CD14-positive monocyte (primary cell): Measurements from ENCODE around the gene ALG3. TPM values are rescaled to one million over a fixed set of nuclear protein-coding genes. Genes with fewer than 3 reads are reported as not detected.
A peak's percentile ranks its signal among the peaks of the same experiment; 100 is the strongest.

ENCODE experiments used
- DNase-seq, 3 donors: peaks; one replicate each; pipeline ENCODE4 v3.0.0-alpha.2; 2011 to 2022
- H2AFZ ChIP-seq: 2 replicates; pipeline ENCODE4 v1.6.0; 2012; ENCODE audit warnings: mild to moderate bottlenecking, low read depth, low read length, inconsistent platforms; ENCODE audit not compliant: insufficient read depth, poor library complexity, severe bottlenecking
- H3K27ac ChIP-seq, 2 donors: 1 replicate in 1 of 2; 2 replicates in 1 of 2; pipeline ENCODE4 v1.5.1; 2012 to 2013; ENCODE audit warnings: low read length in 2 of 2, control low read depth in 1 of 2, inconsistent platforms in 1 of 2, low read depth in 1 of 2, mild to moderate bottlenecking in 1 of 2
- H3K27me3 ChIP-seq, 2 donors: one replicate each; pipeline versions ENCODE4 v1.6.0 to v1.6.1; 2011 to 2013; ENCODE audit warnings: low read length in 2 of 2; ENCODE audit not compliant: control insufficient read depth in 2 of 2, insufficient read depth in 2 of 2
- H3K36me3 ChIP-seq, 2 donors: replicated peaks in 1 of 2; 1 replicate in 1 of 2; 2 replicates in 1 of 2; pipeline versions ENCODE4 v1.5.1 to v1.6.1; 2012 to 2013; ENCODE audit warnings: low read length in 2 of 2, control low read depth in 1 of 2, inconsistent platforms in 1 of 2, mild to moderate bottlenecking in 1 of 2; ENCODE audit not compliant: insufficient read depth in 2 of 2, control insufficient read depth in 1 of 2
- H3K4me1 ChIP-seq, 2 donors: 1 replicate in 1 of 2; 2 replicates in 1 of 2; pipeline versions ENCODE4 v1.5.1 to v1.6.1; 2012 to 2013; ENCODE audit warnings: low read length in 2 of 2, control low read depth in 1 of 2, inconsistent platforms in 1 of 2, mild to moderate bottlenecking in 1 of 2, moderate library complexity in 1 of 2; ENCODE audit not compliant: insufficient read depth in 2 of 2, control insufficient read depth in 1 of 2
- H3K4me2 ChIP-seq: replicated peaks from 2 replicates; pipeline ENCODE3; 2012; ENCODE audit warnings: low read length, moderate library complexity, mild to moderate bottlenecking; ENCODE audit not compliant: poor library complexity, severe bottlenecking; ENCODE audit errors: extremely low read depth
- H3K4me3 ChIP-seq, 3 experiments: fragments of 200-600 bp in 1 of 3; sonication (generic) in 1 of 3; replicated peaks in 1 of 3; 1 replicate in 2 of 3; 2 replicates in 1 of 3; pipeline ENCODE4 v1.5.1; 2011 to 2013; ENCODE audit warnings: low read length in 3 of 3, mild to moderate bottlenecking in 3 of 3, control low read depth in 2 of 3, low read depth in 2 of 3, inconsistent platforms in 1 of 3, moderate library complexity in 1 of 3
- H3K79me2 ChIP-seq: 2 replicates; pipeline ENCODE4 v1.6.0; 2012; ENCODE audit warnings: mild to moderate bottlenecking, control low read depth, inconsistent platforms, low read length, moderate library complexity; ENCODE audit not compliant: insufficient read depth
- H3K9ac ChIP-seq: 2 replicates; pipeline ENCODE4 v1.6.0; 2017; ENCODE audit warnings: low read length, mild to moderate bottlenecking; ENCODE audit not compliant: insufficient read depth, poor library complexity, severe bottlenecking
- H3K9me3 ChIP-seq, 2 donors: replicated peaks in 1 of 2; 1 replicate in 1 of 2; 2 replicates in 1 of 2; pipeline versions ENCODE4 v1.5.1 to v1.6.1; 2012 to 2013; ENCODE audit warnings: low read length in 2 of 2, control low read depth in 1 of 2; ENCODE audit not compliant: control insufficient read depth in 1 of 2, insufficient read depth in 1 of 2
- H4K20me1 ChIP-seq: 2 replicates; pipeline ENCODE4 v1.6.0; 2012; ENCODE audit warnings: mild to moderate bottlenecking, low read length, control low read depth, moderate library complexity; ENCODE audit not compliant: insufficient read depth
- H3K27ac Mint-ChIP-seq, 7 donors: one replicate each; pipeline ENCODE4 v1.8.0; 2020; ENCODE audit warnings: mild to moderate bottlenecking in 7 of 7, mixed read lengths in 7 of 7, moderate library complexity in 6 of 7, inconsistent platforms in 2 of 7
- H3K27me3 Mint-ChIP-seq, 3 donors: one replicate each; pipeline ENCODE4 v1.8.0; 2021 to 2022; ENCODE audit warnings: low read depth in 3 of 3, mild to moderate bottlenecking in 3 of 3, mixed read lengths in 3 of 3, moderate library complexity in 3 of 3, inconsistent platforms in 1 of 3
- H3K36me3 Mint-ChIP-seq, 2 donors: one replicate each; pipeline ENCODE4 v1.8.0; 2020; ENCODE audit warnings: mixed read lengths in 2 of 2, inconsistent platforms in 1 of 2, mild to moderate bottlenecking in 1 of 2
- H3K4me1 Mint-ChIP-seq: one replicate; pipeline ENCODE4 v1.8.0; 2020; ENCODE audit warnings: mild to moderate bottlenecking, mixed read lengths
- H3K4me3 Mint-ChIP-seq, 2 donors: one replicate each; pipeline ENCODE4 v1.8.0; 2020; ENCODE audit warnings: mild to moderate bottlenecking in 2 of 2, mixed read lengths in 2 of 2, moderate library complexity in 1 of 2
- H3K9me3 Mint-ChIP-seq, 7 donors: one replicate each; pipeline ENCODE4 v1.8.0; 2020 to 2022; ENCODE audit warnings: mixed read lengths in 7 of 7, mild to moderate bottlenecking in 6 of 7, moderate library complexity in 6 of 7, inconsistent platforms in 2 of 7
- WGBS: methylation state at CpG from one replicate; pipeline ENCODE4 v1.1.5; 2013; ENCODE audit warnings: missing lambda C conversion rate; ENCODE audit not compliant: insufficient coverage; 5-methylcytosine and 5-hydroxymethylcytosine counted together
- intact Hi-C, 2 donors: fragments of 100-400 bp; cut with micrococcal nuclease; formaldehyde crosslinking; loops; one replicate each; pipeline versions ENCODE4 v1.15.0 to v1.15.1; 2023
- polyA plus RNA-seq, 3 donors: library from polyadenylated mRNA; depleted of rRNA in 1 of 3; unstranded in 2 of 3; stranded (reverse) in 1 of 3; fragments of 300-500 nt in 2 of 3; fragments of >200 nt in 1 of 3; fragmentation: Illumina TruSeq in 2 of 3; gene quantifications; 1 replicate in 2 of 3; 2 replicates in 1 of 3; pipeline ENCODE4 v1.2.3, GENCODE V29; 2012 to 2021
- TF ChIP-seq, protein P1 (sequence below): fragments of 200-600 bp; IDR thresholded peaks from one replicate; pipeline ENCODE4 v1.8.0; 2022; ENCODE audit warnings: antibody characterized with exemption, mild to moderate bottlenecking

The ALG3 gene
- polyA plus RNA-seq, 3 donors, result 29.0 to 60.8 (median 56.4) TPM

DNA sequence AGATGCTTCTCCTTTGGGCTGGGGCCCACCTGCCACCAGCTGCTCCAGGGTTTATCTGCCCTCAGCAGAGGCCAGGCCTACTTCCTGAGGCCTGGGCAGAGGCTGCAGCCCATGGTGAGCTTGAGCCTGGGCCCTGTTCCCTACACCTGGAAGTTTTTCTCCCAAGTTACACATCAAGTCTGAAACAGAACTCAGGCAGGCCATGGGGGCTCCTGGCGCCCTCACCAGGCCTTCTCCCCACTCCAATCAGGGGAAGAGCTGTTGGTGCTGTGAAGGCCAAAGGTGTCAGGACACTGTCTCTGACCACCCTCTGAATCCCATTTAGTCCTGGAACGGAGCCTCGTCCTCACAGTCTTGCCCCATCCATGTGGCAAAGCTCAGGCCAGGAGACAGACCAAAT lies 12.1 kb downstream of the ALG3 start:
- 90% methylated on average over 2 of the region's 3 CpGs for WGBS
- Histone ChIP-seq H3K27me3 (peaks cover 12 to 20% of the 10 kb centered on the region in 2 donors), H3K4me1 (no peaks in the 10 kb centered on the region), H3K79me2 (no peaks in the 10 kb centered on the region), H3K9me3 (peaks cover 0 to 5% of the 10 kb centered on the region in 2 donors), H3K9ac (no peak overlapping the region), H3K4me3 (no peak overlapping the region), H3K27ac (no peak overlapping the region), H2AFZ (no peak overlapping the region), H3K4me2 (no peak overlapping the region), H4K20me1 (no peaks in the 10 kb centered on the region), H3K36me3 (no peaks in the 10 kb centered on the region)
- peaks cover 20 to 29% (median 23%) of the 10 kb centered on the region in 3 donors for H3K27me3 Mint-ChIP-seq
- H3K36me3 Mint-ChIP-seq, result no peaks in the 10 kb centered on the region
- H3K9me3 Mint-ChIP-seq, result peaks cover 0 to 3% (median 0%) of the 10 kb centered on the region in 7 donors
- intact Hi-C loops, result no loop called here
- H3K4me1 Mint-ChIP-seq, result no peaks in the 10 kb centered on the region
- no peak overlapping the region for H3K27ac Mint-ChIP-seq
- DNase-seq, result no peak
- H3K4me3 Mint-ChIP-seq, result no peak overlapping the region
- TF ChIP-seq, protein P1, sequence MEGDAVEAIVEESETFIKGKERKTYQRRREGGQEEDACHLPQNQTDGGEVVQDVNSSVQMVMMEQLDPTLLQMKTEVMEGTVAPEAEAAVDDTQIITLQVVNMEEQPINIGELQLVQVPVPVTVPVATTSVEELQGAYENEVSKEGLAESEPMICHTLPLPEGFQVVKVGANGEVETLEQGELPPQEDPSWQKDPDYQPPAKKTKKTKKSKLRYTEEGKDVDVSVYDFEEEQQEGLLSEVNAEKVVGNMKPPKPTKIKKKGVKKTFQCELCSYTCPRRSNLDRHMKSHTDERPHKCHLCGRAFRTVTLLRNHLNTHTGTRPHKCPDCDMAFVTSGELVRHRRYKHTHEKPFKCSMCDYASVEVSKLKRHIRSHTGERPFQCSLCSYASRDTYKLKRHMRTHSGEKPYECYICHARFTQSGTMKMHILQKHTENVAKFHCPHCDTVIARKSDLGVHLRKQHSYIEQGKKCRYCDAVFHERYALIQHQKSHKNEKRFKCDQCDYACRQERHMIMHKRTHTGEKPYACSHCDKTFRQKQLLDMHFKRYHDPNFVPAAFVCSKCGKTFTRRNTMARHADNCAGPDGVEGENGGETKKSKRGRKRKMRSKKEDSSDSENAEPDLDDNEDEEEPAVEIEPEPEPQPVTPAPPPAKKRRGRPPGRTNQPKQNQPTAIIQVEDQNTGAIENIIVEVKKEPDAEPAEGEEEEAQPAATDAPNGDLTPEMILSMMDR, result no peak

DNA sequence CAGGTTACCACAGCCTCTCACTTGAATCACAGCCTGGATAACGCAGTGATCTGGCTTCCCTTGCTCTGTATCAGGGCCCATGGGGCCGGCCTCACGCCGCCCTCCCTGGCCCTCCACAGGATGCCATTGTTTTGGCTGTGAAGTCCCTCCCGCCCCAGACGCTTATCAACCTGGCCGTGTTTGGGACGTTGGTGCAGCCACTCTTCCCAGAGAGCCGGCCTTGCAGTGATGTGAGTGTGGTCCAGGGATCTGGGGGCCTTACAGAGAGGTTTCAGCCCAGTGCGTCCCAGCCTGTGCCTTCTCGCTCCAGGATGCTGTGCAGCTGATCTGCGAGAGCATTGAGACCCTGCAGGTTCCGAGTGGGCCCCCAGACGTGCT lies 12.7 kb downstream of the ALG3 start:
- Mint-ChIP-seq H3K36me3 (no peaks in the 10 kb centered on the region), H3K27ac (no peak overlapping the region), H3K9me3 (peaks cover 0 to 5% (median 2%) of the 10 kb centered on the region in 7 donors), H3K27me3 (peaks cover 26 to 36% (median 29%) of the 10 kb centered on the region in 3 donors), H3K4me3 (peak overlapping the region in 1 of 2 donors; percentile 53), H3K4me1 (peaks cover 2% of the 10 kb centered on the region)
- no peak overlapping the region for H3K4me3 ChIP-seq
- peaks cover 0 to 9% of the 10 kb centered on the region in 2 donors for H3K9me3 ChIP-seq
- DNase-seq, result no peak
- no peak overlapping the region for H2AFZ ChIP-seq
- 91% methylated on average over 14 of the region's 14 CpGs for WGBS
- H3K79me2 ChIP-seq, result no peaks in the 10 kb centered on the region
- intact Hi-C loops, result no loop called here
- H3K9ac ChIP-seq, result no peak overlapping the region
- no peaks in the 10 kb centered on the region for H4K20me1 ChIP-seq
- H3K4me2 ChIP-seq, result no peak overlapping the region
- H3K27ac ChIP-seq, result no peak overlapping the region
- H3K4me1 ChIP-seq, result no peaks in the 10 kb centered on the region
- H3K36me3 ChIP-seq, result no peaks in the 10 kb centered on the region
- H3K27me3 ChIP-seq, result peaks cover 18 to 26% of the 10 kb centered on the region in 2 donors
- TF ChIP-seq, protein P1, result no peak
